8988T (cell line): ENCODE results near the gene AGO3.
"Not testable (repeated sequence)": the region's sequence is repeated elsewhere in the genome, so short reads cannot be mapped to it uniquely, and the experiment has no call there.

ENCODE experiments used
- DNase-seq: peaks from one replicate; pipeline ENCODE4 v3.0.0; 2011

The AGO3 gene

DNA sequence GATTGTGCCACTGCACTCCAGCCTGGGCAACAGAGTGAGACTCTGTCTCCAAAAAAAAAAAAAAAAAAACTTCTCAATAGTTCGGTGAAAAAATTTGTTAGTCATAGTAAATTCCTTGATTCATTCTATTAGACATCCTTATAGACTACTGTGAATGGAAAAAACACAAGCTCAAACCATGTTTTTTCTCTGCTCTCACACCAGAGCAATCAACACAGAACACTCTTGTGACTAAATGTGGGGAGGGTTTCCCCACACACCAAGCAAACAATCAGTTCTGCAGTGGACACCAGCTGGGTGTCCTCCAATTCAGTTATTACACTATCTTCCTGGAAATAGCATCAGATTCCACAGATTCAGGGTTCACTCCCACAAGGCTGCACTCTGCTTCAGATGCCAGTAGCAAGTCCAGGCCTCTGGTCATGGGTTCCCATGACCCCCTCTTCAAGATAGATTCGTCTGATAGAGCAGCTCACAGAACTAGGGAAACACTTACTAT, 83.9 kb downstream of the AGO3 start:
- no peak for DNase-seq

DNA sequence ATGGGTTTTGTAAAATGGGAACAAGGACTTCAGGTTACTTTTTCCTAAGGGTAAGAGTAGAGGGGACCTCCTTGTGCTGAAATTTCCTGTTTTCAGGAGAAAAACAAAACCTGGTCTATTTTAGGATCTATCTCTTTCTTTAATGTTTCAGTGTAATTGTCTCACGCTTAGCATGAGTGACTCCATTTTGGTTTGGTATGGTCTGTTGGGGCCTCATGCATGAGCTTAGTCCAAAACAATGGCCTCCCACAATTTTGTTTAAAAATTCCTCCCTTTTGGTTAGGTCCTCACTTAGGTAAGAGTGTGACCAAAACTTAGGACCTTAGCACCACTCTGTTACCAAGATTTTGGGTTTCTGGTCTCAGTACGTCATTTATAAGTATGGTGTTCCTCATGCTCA, 85.8 kb downstream of the AGO3 start:
- no peak for DNase-seq

DNA sequence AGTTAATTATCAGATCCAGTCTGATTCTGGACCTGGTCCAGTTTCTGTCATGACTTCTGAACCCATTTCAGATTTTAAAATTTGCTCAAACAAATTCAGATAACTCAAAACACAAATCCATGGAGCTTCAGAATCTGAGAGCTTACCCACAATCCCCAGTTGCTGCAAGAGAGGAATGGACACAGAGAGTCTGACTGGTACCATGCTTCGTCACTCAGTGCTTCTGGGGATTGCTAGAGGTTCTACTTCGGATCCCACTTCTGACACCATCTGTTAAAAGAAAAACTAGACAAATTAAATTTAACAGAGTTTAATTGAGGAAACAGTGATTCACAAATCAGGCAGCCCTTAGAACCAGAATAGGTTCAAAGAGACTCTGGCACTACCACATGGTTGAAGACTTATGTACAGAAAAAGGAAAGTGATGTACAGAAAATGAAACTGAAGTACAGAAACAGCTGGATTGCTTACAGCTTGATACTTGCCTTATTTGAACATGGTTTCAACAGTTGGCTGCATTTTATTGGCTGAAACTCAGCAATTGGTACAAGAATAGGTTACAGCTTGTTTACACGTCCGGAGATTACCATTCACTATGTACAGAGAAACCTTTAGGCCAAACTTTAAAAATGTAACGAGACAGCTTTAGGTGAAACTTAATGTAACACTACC, 92.3 kb downstream of the AGO3 start:
- no peak for DNase-seq

GRCh38 chr1:36024024-36024423, 93.1 kb downstream of the AGO3 start:
- DNase-seq, result not testable (repeated sequence)

DNA sequence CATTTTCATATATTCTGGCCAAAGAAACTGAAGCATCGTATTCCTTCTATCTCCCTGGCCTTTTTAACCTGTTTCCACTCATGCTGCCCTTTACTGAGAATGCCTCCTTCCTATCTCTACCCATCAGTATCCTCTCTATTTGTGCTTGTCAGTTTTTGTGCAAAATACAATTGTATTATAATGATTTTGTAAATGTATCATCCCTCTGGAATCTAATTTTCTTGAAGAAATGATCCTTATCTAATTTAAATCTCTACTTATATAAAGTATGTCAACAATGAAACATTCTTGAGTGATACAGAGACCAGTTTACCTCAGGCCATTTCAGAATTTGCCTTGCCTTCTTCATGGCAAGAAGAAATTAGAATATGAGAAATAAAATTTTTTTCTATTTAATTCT, 93.9 kb downstream of the AGO3 start:
- no peak for DNase-seq

DNA sequence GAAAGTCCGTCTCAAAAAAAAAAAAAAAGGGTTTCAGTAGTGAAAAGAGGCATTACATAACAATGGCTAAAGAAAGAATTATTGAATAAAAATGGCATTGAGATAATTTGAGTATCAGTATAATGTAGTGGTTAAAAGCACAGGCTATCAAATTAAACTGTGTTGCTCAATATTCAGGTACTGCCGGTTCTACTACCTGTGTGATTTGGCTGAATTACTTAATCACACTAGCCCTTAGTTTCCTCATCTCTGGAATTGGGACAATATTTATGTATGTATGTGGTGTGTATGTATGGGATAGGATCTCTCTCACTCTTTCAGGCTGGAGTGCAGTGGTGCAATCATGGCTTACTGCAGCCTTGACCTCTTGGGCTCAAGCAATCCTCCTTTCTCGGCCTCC, 96.9 kb downstream of the AGO3 start:
- DNase-seq, result no peak

- no peak for DNase-seq
These were observed 100.5 kb downstream of the AGO3 start for GRCh38 chr1:36031441-36031840.

DNA sequence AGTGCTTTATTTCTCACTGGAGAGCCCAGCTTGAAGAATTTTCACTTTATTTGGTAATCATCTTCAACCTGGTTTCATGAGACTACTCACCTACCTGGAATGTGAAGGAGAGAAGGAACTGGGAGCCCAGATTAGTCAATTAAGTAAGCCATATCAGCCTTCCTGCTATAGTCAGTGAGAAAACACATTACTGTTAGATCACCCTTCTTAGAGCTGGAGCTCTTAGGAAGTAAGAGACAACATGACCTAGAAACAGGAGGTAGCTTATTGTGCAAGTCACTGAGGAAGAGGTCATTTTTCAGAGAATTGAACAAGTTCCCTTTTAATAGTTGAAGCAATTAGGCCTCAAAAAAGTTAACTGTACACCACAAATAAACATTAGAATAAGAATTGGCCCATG, 103.8 kb downstream of the AGO3 start:
- no peak for DNase-seq

DNA sequence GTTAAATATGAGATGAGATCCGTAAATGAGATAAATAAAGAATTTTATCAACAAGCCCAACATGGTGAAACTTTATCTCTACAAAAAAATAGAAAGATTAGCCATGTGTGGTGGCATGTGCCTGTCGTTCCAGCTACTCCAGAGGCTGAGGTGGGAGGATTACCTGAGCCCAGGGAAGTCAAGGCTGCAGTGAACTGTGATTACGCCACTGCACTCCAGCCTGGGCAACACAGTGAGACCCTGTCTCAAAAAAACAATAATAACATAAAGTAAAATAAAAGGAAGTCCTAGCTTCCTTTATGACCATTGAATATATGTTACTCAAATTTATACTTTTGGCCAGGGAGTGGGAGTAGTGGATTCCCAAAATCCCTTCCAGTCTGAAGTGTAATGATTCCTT, 104.2 kb downstream of the AGO3 start:
- DNase-seq, result no peak

- DNase-seq, result no peak
These were observed 109.3 kb downstream of the AGO3 start for GRCh38 chr1:36040238-36040637.

DNA sequence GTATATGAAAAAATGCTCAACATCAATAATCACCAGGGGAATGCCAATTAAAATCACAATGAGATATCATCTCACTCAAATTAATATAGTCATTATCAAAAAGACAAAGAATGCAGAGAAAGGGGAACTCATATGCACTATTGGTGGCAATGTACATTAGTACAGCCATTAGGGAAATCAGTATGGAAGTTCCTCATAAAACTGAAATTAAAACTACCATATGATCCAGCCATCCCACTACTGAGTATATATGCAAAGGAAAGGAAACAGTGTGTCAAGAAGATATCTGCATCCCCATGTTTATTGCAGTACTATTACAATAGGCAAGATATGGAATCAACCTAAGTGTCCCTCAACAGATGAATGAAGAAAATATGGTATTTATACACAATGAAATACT, 120.9 kb downstream of the AGO3 start:
- DNase-seq, result no peak

- no peak for DNase-seq
These were observed 123.1 kb downstream of the AGO3 start for GRCh38 chr1:36053978-36054377.

DNA sequence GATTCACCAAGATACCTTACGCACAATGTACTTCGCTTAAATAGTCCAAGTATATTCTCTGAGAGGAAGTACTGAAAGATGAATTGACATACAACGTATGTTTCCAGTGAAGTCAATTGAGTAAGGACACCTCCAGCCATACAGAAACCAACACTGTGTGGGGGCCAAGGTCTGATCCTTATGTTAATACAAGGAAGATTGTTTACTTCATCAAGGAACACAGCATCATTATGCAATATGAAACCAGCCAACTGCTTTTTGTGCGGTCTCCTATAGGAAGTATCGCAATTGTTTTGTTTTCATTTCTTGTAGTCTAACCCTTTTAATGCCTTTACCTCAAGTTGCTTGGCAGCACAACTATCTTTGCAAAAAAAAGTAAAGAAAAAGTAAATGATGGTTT, 124.8 kb downstream of the AGO3 start:
- DNase-seq, result no peak

- no peak for DNase-seq
These were observed 131.4 kb downstream of the AGO3 start for GRCh38 chr1:36062315-36062714.

GRCh38 chr1:36067871-36068270, 137.0 kb downstream of the AGO3 start:
- no peak for DNase-seq

- no peak for DNase-seq
These were observed 138.0 kb downstream of the AGO3 start for GRCh38 chr1:36068866-36069265.

DNA sequence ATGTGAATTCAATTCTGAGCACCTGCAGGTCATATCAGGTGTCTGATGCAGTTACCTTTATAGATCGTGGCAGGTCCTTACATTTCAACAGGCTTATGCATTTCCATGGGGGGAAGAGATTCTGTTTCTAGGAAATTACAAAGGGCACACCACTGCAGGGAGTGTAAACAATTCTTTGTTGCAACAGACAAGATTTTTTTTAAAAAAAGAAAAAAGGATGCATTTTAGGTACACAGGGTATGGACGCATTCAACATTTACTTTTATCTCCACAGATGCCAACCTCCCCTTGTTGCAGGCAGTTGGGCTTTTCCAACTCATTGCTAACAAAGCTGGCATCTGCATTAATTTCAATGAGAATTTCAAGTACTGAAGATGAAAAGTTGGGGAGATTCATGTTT, 139.4 kb downstream of the AGO3 start:
- DNase-seq, result no peak

DNA sequence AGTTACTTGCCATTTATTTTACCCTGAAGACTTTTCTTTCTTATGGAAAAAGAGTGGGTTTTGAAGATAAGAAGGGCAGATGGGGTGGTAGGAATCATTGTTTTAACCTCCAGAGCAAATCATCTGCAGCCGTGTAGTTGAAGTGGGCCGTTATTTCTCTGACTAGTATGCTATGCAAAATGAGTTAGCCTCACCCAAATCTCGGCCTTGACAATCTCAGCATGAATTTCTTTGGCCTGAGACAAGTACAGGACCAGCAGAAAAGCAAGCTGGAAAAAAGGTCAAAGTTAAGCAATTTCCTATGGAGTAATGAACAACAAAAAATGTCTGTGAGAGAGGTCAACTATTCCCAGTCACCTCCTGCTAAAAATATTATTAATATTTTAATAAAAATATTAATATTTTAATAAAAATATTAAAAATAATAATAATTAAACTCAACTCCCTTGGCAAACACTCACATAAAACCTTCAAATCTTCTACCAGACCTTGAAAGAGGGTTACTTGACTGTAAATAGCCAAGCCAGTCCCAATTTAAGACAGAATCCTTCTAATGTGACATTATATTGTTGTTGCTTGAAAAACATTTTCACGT, 146.2 kb downstream of the AGO3 start:
- no peak for DNase-seq

DNA sequence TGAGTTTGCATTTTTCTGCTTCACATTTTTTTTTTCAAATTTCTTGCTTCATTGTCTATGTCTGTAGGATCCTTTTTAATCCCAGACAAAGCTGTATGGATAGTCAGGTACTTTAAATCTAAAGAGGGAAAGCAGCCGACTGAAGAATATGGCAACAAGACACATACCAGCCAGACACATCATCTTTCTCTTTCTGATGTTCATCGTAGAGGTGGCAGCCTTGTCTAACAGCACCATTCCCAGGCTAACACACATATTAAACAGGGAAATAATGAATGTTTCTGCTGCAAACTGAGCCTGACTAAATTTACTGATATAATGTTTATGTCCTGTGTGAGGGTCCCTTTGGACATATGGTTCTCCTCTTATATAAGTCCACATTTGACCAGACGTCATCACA, 149.3 kb downstream of the AGO3 start:
- no peak for DNase-seq

GRCh38 chr1:36080801-36081200, 149.9 kb downstream of the AGO3 start:
- no peak for DNase-seq

DNA sequence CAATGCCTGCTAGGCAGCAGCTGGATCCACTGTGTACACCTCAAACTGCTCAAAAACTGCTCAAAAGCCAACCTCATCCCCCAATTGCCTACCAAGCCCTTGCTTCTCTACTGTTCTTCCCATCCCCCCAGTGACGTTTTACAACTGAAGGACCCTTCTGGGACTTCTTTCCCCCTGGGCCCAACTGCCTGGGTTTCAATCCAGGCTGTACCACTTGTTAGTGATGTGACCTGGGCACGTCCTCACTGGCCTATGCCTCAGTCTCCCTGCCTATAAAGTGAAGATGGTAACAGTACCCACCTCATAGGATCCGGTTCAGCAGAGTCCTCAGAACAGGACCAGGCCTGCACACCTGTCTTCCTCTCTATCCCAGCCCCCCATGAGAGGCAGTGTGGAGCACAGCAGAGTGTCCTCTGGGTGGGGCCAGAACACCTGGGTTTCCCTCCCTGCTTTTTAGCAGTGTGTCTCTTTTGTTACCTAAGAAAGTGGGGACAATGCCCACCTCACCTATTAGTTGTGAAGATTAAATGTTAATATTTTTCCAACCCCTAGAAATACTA, 151.1 kb downstream of the AGO3 start:
- DNase-seq, result no peak

DNA sequence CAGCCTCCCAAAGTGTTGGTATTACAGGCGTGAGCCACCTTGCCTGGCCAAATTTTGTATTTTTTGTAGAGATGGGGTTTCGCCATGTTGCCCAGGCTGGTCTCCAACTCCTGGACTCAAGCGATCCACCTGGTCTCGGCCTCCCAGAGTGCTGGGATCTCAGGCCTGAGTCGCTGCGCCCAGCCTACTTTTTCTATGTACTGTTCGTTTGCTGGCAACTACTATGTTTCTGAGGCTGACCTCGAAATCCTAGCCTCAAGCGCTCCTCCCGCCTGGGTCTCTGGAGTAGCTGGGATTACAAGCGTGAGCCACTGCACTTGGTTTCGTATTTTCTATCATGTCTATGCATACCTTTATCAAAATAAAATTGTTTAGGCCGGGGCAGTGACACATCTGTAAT, 152.3 kb downstream of the AGO3 start:
- no peak for DNase-seq

DNA sequence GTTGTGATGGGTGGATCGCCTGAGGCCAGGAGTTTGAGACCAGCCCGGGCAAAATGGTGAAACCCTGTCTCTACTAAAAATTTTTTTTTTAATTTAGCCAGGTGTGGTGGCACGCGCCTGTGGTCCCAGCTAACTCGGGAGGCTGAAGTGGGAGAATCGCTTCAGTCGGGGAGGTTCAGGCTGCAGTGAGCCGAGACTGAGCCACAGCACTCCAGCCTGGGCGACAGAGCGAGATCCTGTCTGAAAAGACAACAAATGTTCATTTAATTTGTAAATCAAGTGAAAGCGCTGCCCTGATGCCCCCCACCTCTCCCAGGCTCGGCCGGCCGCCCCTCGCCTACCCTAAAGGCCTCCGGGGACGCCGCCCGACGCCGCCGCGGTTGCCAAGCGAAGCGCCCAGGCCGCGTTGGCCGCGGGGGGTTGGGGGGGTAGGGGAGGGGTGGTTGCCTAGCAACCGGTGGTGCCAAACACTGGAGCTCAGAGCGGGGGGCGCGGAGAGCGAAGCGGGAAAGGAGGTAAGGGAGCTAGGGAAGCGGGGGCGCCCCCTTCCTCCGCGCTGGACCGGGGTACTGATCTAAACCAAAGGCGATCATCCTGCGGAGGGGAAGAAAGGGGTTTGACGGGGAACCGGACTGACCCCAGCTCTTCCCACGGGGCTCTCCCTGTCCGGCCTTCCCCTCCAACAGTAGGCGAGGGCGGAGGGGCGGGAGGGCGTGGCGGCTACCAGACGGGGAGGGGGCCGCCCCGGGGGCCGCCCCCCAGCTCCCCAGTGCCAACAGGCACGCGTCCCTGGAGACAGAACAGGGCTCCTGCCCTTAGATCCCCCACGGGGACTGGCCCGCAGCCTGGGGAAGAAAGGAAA, 153.0 kb downstream of the AGO3 start, which contains the start of gene TEKT2:
TEKT2 (plus strand) TSS at position 460 of the 862 bp plus-strand sequence. CDS start 828 bp downstream, outside the sequence.
- DNase-seq, result no peak
